Caki2 (cell line): ENCODE measurements around the gene CELA2A. TPM values are rescaled to one million over a fixed set of nuclear protein-coding genes. Genes with fewer than 3 reads are reported as not detected.
"Not testable (repeated sequence)": the region's sequence is repeated elsewhere in the genome, so short reads cannot be mapped to it uniquely, and the experiment has no call there.

Experiments
- DNase-seq: peaks from one replicate; pipeline ENCODE4 v3.0.0-alpha.2; 2015; ENCODE audit warnings: low read depth
- in situ Hi-C: cut with HindIII; loops from 2 replicates; pipeline ENCODE4 v1.10.0; 2016; ENCODE audit warnings: low sequenced_read_pairs, low pct_unique_long_range_greater_than_20kb, mixed read lengths
- total RNA-seq: library from RNA; depleted of rRNA; stranded (reverse); fragments of >200 nt; shearing (Covaris generic); gene quantifications from 2 replicates; pipeline ENCODE4 v1.2.3, GENCODE V29; 2014; ENCODE audit warnings: low replicate concordance

CELA2A gene
- total RNA-seq, 1 experiment from 2014 or later = not detected

- DNase-seq, in situ Hi-C loops: not testable (repeated sequence)
Measured at GRCh38 chr1:15458388-15458787, 1.9 kb downstream of the CELA2A start.

GRCh38 chr1:15459771-15460707, 3.5 kb downstream of the CELA2A start:
- DNase-seq = peak; percentile 13
- in situ Hi-C loops = no loop called here

GRCh38 chr1:15460708-15461095, 4.2 kb downstream of the CELA2A start:
- no peak for DNase-seq
- in situ Hi-C loops = no loop called here

GRCh38 chr1:15463064-15463800, 6.7 kb downstream of the CELA2A start:
- DNase-seq, in situ Hi-C loops: not testable (repeated sequence)

GRCh38 chr1:15463926-15464322, 7.4 kb downstream of the CELA2A start:
- DNase-seq, in situ Hi-C loops: not testable (repeated sequence)

GRCh38 chr1:15465674-15466073, 9.1 kb downstream of the CELA2A start:
- in situ Hi-C loops = no loop called here
- DNase-seq = no peak

- DNase-seq, in situ Hi-C loops: not testable (repeated sequence)
Measured at GRCh38 chr1:15466955-15467625, 10.6 kb downstream of the CELA2A start.

GRCh38 chr1:15468145-15468544, 11.6 kb downstream of the CELA2A start:
- no peak for DNase-seq
- in situ Hi-C loops = no loop called here

GRCh38 chr1:15469361-15469760, 12.8 kb downstream of the CELA2A start:
- in situ Hi-C loops = no loop called here
- DNase-seq = no peak

- in situ Hi-C loops, DNase-seq: not testable (repeated sequence)
Measured at GRCh38 chr1:15469821-15470448, 13.4 kb downstream of the CELA2A start.

GRCh38 chr1:15471067-15471466, 14.5 kb downstream of the CELA2A start:
- in situ Hi-C loops, DNase-seq: not testable (repeated sequence)

- DNase-seq, in situ Hi-C loops: not testable (repeated sequence)
Measured at GRCh38 chr1:15471723-15472122, 15.2 kb downstream of the CELA2A start.

- DNase-seq = no peak
- in situ Hi-C loops = no loop called here
Measured at GRCh38 chr1:15472587-15472986, 16.1 kb downstream of the CELA2A start.

- no peak for DNase-seq
- in situ Hi-C loops = no loop called here
Measured at GRCh38 chr1:15475752-15476314, 19.3 kb downstream of the CELA2A start, which contains the start of gene CELA2B. TSS of gene CELA2B (plus strand) at chr1:15476104. CDS start at chr1:15476126, 22 bp downstream.

GRCh38 chr1:15476927-15477326, 20.4 kb downstream of the CELA2A start:
- in situ Hi-C loops = no loop called here

GRCh38 chr1:15477646-15478212, 21.2 kb downstream of the CELA2A start:
- in situ Hi-C loops = no loop called here
- no peak for DNase-seq

More at GRCh38 chr1:15476927-15477326, 20.4 kb downstream of the CELA2A start:
- DNase-seq = peak; percentile 30

GRCh38 chr1:15479654-15480347, 23.3 kb downstream of the CELA2A start:
- in situ Hi-C loops = no loop called here
- no peak for DNase-seq
